DND-41 (cell line): ENCODE results near the gene ACSL6.

ENCODE experiments used
- ATAC-seq: fragments of 200-7000 bp; cut with Tn5 transposase; 3 replicates; pipeline ENCODE4 v1.9.1; 2021; ENCODE audit warnings: low read depth; ENCODE audit not compliant: insufficient read depth
- DNase-seq: peaks from one replicate; pipeline ENCODE4 v3.0.0-alpha.2; 2020
- H2AFZ ChIP-seq: 2 replicates; pipeline ENCODE4 v1.6.0; 2012; ENCODE audit warnings: low read depth, low read length
- H3K27ac ChIP-seq: 2 replicates; pipeline ENCODE4 v1.5.1; 2012; ENCODE audit warnings: low read length, inconsistent platforms
- H3K27me3 ChIP-seq: fragments of 200-600 bp; sonication (generic); 2 replicates; pipeline ENCODE4 v1.6.0; 2012; ENCODE audit warnings: low read length, mild to moderate bottlenecking, inconsistent platforms; ENCODE audit not compliant: insufficient read depth, poor library complexity
- H3K36me3 ChIP-seq: 2 replicates; pipeline ENCODE4 v1.5.1; 2012; ENCODE audit warnings: low read length, inconsistent platforms; ENCODE audit not compliant: insufficient read depth
- H3K4me1 ChIP-seq: 2 replicates; pipeline ENCODE4 v1.5.1; 2012; ENCODE audit warnings: mild to moderate bottlenecking, low read length; ENCODE audit not compliant: insufficient read depth
- H3K4me2 ChIP-seq: 2 replicates; pipeline ENCODE4 v1.6.0; 2012; ENCODE audit warnings: mild to moderate bottlenecking, moderate library complexity, low read length, inconsistent platforms; ENCODE audit not compliant: insufficient read depth
- H3K4me3 ChIP-seq, 2 experiments: fragments of 200-600 bp in 1 of 2; shearing (Covaris generic) in 1 of 2; 2 replicates each; pipeline ENCODE4 v1.5.1; 2012 to 2016; ENCODE audit warnings: inconsistent platforms in 2 of 2, low read length in 2 of 2, mild to moderate bottlenecking in 2 of 2, low read depth in 1 of 2, moderate library complexity in 1 of 2
- H3K79me2 ChIP-seq: 2 replicates; pipeline ENCODE4 v1.6.0; 2012; ENCODE audit warnings: low read length, inconsistent platforms; ENCODE audit not compliant: insufficient read depth
- H3K9ac ChIP-seq: 2 replicates; pipeline ENCODE4 v1.6.0; 2012; ENCODE audit warnings: low read depth, mild to moderate bottlenecking, inconsistent platforms, low read length, moderate library complexity
- H3K9me3 ChIP-seq: 2 replicates; pipeline ENCODE4 v1.5.1; 2012; ENCODE audit warnings: low read length, moderate library complexity, mild to moderate bottlenecking, inconsistent platforms; ENCODE audit not compliant: insufficient read depth, severe bottlenecking
- H4K20me1 ChIP-seq: 2 replicates; pipeline ENCODE4 v1.6.0; 2012; ENCODE audit warnings: low read length; ENCODE audit not compliant: insufficient read depth
- CTCF ChIP-seq: IDR thresholded peaks from 2 replicates; pipeline ENCODE4 v1.5.1; 2012; ENCODE audit warnings: borderline replicate concordance, low read length, moderate library complexity, mild to moderate bottlenecking; ENCODE audit not compliant: poor library complexity, severe bottlenecking; ENCODE audit errors: extremely low read depth
- EZH2 ChIP-seq: IDR thresholded peaks from 3 replicates; pipeline ENCODE4 v1.6.1; 2012; ENCODE audit warnings: borderline replicate concordance, low read depth, mild to moderate bottlenecking, moderate library complexity, low read length, inconsistent platforms; ENCODE audit not compliant: severe bottlenecking

Gene ACSL6

GRCh38 chr5:131979816-131980215, 31.6 kb downstream of the ACSL6 start:
- Histone ChIP-seq H4K20me1 (no peaks in the 10 kb centered on the region), H2AFZ (no peak overlapping the region), H3K27me3 (peaks cover 2% of the 10 kb centered on the region), H3K79me2 (no peaks in the 10 kb centered on the region), H3K4me1 (peaks cover 14% of the 10 kb centered on the region), H3K9ac (no peak overlapping the region), H3K4me2 (no peak overlapping the region), H3K9me3 (no peaks in the 10 kb centered on the region), H3K27ac (no peak overlapping the region), H3K36me3 (no peaks in the 10 kb centered on the region), H3K4me3 (no peak overlapping the region)
- no peak for ATAC-seq
- TF ChIP-seq EZH2 (no peak), CTCF (no peak)
- DNase-seq: no peak

DNA sequence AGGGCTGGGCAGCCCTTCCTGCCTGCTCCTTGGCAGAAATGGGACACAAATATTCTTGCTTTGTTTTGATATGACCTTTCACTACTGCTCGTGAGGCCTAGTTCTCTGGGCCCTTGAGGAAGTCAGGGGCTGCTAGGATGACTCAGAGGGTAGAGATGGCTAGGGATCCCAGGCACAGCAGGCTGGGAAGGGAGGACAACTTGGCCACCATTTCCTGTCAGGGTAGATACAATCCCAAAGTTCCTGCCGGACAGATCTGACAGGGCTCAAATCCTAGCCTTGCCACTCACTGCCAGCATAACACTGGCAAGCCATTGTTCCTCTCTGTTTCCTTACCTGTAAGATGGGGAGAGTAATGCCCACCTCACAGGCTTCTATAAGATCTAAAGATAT, 34.2 kb downstream of the ACSL6 start:
- no peak for DNase-seq
- TF ChIP-seq CTCF (no peak), EZH2 (no peak)
- H3K27ac ChIP-seq: no peak overlapping the region
- H3K9ac ChIP-seq: no peak overlapping the region
- no peak for ATAC-seq
- no peaks in the 10 kb centered on the region for H3K9me3 ChIP-seq
- no peak overlapping the region for H2AFZ ChIP-seq
- H3K4me3 ChIP-seq: no peak overlapping the region
- H3K36me3 ChIP-seq: no peaks in the 10 kb centered on the region
- H3K79me2 ChIP-seq: no peaks in the 10 kb centered on the region
- H3K4me1 ChIP-seq: peaks cover 18% of the 10 kb centered on the region
- peaks cover 2% of the 10 kb centered on the region for H3K27me3 ChIP-seq
- H4K20me1 ChIP-seq: no peaks in the 10 kb centered on the region
- no peak overlapping the region for H3K4me2 ChIP-seq

GRCh38 chr5:131976414-131977211, 34.8 kb downstream of the ACSL6 start:
- Histone ChIP-seq H3K9ac (no peak overlapping the region), H2AFZ (no peak overlapping the region), H3K36me3 (no peaks in the 10 kb centered on the region), H3K27ac (no peak overlapping the region), H3K27me3 (peaks cover 2% of the 10 kb centered on the region), H3K4me3 (no peak overlapping the region), H3K79me2 (no peaks in the 10 kb centered on the region), H3K4me2 (no peak overlapping the region), H3K9me3 (no peaks in the 10 kb centered on the region), H3K4me1 (peaks cover 18% of the 10 kb centered on the region), H4K20me1 (no peaks in the 10 kb centered on the region)
- DNase-seq (no peak), ATAC-seq (no peak)
- no peak for TF ChIP-seq CTCF
